Measurements from ENCODE around the gene ARHGAP28.
"Not testable (repeated sequence)": the region's sequence is repeated elsewhere in the genome, so short reads cannot be mapped to it uniquely, and the experiment has no call there.

The ARHGAP28 gene

DNA sequence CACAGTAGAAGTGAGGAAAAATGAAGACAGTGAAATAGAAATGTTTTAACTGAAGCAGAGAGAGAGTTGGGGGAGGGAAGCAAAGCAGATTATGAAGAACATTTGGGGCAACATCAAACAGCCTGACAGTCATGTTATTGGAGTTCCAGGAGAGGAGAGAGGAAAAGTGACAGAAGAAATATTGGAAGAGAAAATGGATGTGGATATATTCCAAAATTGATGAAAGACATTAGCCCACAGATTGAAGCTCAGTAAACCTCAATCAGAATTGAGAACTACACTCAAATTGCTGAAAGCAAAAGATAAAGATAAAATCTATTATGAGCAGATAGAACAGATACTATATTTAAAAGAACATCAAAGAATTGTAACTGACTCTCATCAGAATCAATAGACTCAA, 90.8 kb downstream of the ARHGAP28 start:
- no peak for DNase-seq (ENCODE audit: low read depth)

DNA sequence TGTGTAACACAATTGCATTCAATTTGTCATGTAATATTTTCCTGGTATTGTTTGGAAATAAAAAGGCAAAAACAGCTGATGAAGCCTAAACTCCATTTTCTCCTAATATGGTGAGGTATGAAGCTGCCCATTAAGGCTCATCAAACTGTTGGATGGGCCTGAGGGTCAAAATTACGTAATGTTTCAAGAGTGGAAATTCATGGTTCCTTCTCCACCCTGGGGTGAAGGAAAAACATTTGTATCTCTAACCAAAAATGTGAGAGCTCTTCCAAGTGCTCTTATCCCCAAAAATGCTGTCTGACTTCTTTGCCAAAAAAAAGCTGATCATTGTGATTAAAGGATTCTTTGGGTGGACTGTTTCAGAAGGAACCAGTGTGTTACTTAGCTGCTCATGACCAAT, 91.8 kb downstream of the ARHGAP28 start:
- DNase-seq (ENCODE audit: low read depth): no peak

DNA sequence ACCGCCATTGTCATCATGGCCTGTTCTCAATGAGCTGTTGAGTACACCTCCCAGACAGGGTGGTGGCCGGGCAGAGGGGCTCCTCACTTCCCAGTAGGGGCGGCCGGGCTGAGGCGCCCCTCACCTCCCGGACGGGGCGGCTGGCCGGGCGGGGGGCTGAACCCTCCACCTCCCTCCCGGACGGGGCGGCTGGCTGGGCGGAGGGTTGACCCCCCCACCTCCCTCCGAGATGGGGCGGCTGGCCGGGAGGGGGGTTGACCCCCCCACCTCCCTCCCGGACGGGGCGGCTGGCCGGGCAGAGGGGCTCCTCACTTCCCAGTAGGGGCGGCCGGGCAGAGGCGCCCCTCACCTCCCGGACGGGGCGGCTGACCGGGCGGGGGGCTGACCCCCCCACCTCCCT, 97.6 kb downstream of the ARHGAP28 start:
- DNase-seq (ENCODE audit: low read depth): not testable (repeated sequence)

GRCh38 chr18:6827566-6827965, 98.0 kb downstream of the ARHGAP28 start:
- DNase-seq (ENCODE audit: low read depth): not testable (repeated sequence)

DNA sequence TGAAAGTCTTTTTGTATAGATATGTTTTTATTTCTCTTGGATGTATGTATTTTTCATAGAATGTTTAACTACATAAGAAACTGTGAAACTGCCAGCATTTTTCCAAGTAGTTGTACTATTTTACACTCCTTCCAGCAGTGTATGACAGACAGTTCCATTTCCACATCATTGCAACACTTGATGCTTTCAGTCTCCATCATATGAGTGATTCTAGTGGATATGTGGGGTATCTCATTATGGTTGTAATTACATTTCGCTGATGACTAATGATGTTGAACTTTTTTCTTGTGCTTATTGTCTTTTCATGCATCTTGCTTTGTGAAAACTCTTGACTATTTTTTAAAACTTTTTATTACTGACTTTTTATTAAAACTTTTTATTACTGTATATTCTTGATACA, 101.4 kb downstream of the ARHGAP28 start:
- DNase-seq (ENCODE audit: low read depth): no peak

DNA sequence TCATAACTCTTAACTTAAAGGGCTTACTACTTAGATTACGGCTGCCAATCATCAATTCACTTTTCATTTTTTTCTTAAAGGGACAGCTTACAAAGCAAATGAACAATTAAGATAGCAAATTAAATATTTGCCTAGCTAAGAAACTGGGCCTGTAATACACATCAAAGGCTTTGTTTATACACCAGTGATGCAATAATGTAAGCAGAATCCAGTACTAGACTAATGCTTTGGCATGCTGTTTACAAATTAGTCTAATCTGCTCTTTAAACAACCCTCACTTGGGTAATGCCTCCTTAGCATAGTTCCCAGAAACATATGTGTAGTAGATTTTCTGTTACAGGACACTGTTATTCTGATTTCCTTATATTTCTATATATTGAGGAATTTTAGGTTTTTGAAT, 105.8 kb downstream of the ARHGAP28 start:
- no peak for DNase-seq (ENCODE audit: low read depth)

- DNase-seq (ENCODE audit: low read depth): no peak
Observed at GRCh38 chr18:6836331-6836730, 106.8 kb downstream of the ARHGAP28 start.

DNA sequence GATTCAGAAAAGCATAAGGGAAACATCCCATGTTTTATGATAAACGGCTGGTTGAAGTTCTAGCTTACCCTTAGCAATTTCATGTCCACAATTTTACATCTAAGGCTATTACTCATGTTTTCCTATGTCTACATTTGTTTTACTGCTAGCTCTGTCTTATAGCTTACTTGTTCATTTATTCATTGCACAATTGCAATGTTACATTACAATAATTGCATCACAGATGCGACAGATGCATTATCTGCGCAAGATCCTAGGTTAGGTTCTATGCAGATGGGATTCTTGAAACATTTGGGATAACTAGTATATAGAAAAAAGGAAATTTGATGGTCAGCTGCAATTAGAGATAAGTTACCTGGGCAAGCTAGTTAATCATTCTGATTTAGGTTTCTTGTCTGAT, 108.4 kb downstream of the ARHGAP28 start:
- DNase-seq (ENCODE audit: low read depth): no peak

DNA sequence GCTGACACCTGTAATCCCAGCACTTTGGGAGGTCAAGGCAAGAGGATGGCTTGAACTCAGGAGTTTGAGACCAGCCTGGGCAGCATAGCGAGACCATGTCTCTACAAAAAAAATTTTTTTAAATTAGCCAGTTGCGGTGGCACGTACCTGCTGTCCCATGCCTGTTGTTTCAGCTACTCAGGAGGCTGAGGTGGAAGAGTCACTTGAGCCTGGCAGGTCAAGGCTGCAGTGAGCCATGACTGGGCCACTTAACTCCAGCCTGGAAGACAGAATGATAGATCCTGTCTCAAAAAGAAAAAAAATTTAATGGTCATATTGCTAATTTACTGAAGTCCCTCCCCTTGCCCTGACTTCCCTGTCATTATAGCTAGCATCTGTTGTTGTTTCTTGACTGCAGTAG, 112.6 kb downstream of the ARHGAP28 start:
- DNase-seq (ENCODE audit: low read depth): no peak

- DNase-seq (ENCODE audit: low read depth): no peak
Observed at GRCh38 chr18:6843308-6843707, 113.8 kb downstream of the ARHGAP28 start.

DNA sequence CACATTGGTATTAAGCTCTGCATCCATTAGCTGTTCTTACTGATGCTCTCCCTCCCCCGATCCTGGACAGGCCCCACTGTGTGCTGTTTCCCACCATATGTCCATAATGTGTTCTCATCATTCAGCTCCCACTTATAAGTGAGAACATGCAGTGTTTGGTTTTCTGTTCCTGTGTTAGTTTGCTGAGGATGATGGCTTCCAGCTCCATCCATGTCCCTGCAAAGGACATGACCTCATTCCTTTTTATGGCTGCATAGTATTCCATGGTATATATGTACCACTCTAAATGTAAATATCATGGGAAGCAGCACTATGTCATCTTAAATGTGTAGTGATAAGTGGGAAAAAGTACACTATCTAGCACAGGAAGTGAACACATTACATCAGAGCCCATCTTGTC, 116.0 kb downstream of the ARHGAP28 start:
- DNase-seq (ENCODE audit: low read depth): not testable (repeated sequence)

DNA sequence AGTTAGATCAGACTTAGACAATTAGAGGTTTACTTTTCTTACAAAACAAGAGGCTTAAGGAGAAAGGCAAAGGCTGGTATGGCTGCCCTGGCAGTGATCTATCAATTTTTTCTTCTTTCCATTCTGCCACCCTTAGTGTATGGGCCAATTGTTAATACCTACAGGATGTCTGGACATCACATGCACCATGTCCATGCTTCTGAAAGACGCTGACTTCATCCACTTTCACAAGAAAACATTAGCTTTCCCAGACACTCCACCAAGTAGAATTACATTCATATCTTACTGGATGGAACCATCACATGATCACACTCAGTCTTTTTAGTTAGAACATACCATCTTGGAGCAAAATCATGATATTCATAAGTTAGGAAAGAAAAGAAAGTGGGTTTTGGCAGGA, 120.9 kb downstream of the ARHGAP28 start:
- DNase-seq (ENCODE audit: low read depth): no peak

- DNase-seq (ENCODE audit: low read depth): no peak
Observed at GRCh38 chr18:6851480-6851879, 122.0 kb downstream of the ARHGAP28 start.

DNA sequence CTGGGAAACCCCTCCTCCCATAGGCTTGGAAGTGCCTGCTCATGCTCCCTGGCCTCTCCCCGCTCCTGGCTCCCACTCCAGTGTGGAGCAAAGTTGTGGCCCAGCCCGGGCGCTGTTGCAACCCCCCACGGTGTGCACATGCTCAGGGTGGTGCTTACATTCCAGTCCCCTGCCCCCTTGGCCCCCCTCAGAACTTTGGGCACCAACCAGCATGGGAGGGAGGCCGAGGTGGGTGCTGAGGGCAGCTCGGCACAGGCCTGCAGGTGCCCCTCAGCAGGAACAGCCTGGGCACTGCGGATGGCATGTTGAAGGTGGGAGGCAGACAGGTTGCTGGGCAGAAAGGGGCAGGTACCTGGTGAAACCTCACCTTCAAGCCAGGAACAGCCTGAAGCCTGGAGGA, 125.3 kb downstream of the ARHGAP28 start:
- no peak for DNase-seq (ENCODE audit: low read depth)

- no peak for DNase-seq (ENCODE audit: low read depth)
Observed at GRCh38 chr18:6855767-6856166, 126.3 kb downstream of the ARHGAP28 start.

- DNase-seq (ENCODE audit: low read depth): no peak
Observed at GRCh38 chr18:6857300-6857699, 127.8 kb downstream of the ARHGAP28 start.

GRCh38 chr18:6859676-6860422, 130.3 kb downstream of the ARHGAP28 start:
- DNase-seq (ENCODE audit: low read depth): no peak

DNA sequence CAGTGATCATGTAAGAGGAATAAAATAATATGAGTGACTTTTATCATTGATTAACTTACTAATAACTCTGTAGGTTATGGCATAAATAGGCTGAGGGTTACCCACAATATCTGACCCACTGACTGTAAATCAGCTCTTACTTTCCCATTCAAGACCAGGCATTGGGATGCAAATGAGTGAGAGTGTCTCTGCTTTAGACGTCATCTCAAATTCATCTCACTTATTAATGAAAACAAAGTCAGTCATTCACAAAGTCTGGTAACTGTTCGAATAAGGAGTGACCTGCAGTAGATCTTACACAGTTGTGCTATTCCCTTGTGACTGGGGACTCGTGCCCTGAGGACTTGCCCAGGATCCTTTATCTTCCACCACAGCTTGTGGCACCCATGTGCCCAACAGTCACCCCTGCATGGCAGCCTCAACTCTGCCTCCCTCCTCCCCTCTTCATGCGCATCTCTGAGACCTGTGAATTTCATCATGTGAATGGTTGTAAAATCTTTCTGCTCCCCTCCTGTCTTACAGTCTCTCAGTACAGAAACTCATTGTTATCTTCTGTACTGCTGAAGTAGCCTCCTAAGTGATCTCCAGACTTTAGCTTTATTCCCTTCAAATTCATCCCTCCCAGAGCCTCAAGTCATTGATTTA, 131.4 kb downstream of the ARHGAP28 start:
- DNase-seq (ENCODE audit: low read depth): no peak

- DNase-seq (ENCODE audit: low read depth): no peak
Observed at GRCh38 chr18:6865251-6865650, 135.7 kb downstream of the ARHGAP28 start.

DNA sequence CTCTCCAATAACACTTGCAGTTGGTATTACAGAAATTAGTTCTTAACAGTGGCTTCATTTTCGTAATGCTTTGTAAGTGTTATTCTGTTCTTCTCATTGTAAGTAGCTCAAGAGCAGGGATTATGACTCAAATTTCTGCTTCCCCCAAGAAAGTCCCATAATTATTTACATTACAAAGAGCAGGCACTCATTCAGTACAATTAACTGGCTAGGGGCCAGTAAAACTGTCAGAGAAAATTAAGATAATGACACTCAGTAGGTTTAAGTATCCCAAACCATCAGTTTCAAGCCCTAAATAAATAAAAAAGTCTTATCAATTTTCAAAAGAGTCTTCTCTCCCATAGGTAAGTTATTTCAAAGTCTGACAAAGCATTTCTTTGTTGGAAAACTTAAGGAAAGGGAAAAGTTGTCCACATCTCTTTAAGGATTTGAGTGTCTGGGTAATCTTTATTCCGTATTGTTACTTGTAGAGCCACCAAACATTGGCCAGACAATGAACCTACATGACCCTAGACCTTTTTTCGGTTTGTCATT, 137.1 kb downstream of the ARHGAP28 start:
- no peak for DNase-seq (ENCODE audit: low read depth)

DNA sequence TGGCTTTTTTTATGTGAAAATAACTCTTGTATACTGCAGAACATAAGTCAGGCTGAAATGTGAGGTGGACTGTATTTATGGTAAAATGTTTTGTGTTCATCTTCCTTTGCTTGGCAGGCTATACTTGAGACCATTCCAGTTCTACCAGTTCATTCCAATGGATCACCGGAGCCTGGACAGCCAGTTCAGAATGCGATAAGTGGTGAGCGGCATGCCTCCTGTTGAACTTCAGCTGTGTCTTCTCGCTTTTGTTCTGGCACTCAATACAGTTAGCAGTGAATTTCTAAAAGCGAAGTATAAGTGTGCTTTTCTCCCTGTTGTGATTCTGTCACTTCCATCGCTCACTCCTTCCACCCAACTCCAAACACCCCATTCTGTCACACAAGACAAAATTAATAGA, 138.5 kb downstream of the ARHGAP28 start:
- DNase-seq (ENCODE audit: low read depth): no peak

GRCh38 chr18:6871566-6871965, 142.1 kb downstream of the ARHGAP28 start:
- no peak for DNase-seq (ENCODE audit: low read depth)

DNA sequence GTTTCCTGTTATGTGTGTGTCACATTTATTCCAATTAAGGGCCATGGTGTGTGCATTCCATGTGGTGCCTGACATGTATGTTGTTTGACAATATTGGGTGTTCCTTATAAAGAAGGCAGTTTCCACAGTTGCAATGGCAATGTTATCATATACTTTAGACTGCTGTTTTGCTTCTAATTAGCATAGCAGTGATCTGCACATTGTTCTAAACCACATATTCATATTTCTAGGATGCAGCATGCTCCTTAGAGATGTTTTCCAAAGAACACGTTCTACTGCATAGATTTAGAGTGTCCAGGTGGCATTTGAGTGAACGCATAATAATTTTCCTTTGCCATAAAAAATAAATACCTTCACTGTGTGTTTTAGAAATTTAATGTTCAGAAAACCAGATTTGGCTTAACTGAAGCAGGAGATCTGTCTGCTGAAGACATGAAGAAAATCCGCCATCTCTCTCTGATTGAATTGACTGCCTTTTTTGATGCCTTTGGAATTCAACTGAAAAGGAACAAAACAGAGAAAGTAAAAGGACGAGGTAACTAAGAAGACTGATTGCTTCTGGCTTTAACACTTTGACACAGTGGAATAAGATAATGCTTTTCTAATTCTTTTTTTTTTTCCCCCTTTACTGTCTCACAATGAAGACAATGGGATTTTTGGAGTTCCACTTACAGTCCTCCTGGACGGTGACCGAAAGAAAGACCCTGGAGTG, 143.7 kb downstream of the ARHGAP28 start:
- no peak for DNase-seq (ENCODE audit: low read depth)

Data from HS-27A (cell line).